ENCODE measurements around the gene CAV3. TPM values are rescaled to one million over a fixed set of nuclear protein-coding genes. Genes with fewer than 3 reads are reported as not detected.

Gene CAV3
- total and polyA plus RNA-seq, 10 donors: 0.11 TPM; not detected in 9

DNA sequence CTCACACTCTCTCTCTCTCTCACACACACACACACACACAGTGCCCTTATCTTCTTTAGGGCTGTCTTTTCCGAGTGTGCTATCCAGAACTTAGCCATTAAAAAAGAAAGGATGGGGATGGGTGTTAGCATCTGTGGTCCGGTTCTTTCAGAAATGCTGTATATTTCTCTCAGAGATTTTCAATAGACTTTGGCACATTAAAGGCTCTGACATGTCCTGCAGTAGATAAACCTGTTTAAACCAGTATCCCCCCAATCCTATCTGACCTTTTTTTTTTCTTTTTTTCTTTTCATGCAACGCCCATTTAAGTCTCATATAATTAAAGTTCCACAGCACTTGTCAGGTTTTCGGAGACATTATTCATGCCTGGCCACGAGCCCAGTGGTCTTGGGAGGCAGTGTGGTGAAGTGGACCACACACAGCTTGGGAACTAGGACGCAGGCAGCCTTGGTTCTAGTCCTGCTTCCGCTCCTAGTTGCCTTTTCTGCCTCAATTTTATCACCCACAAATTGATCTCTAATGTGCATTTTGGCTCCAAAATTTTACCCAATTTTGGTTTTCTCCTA lies 13.3 kb downstream of the CAV3 start:
- no peak for TF ChIP-seq POLR2AphosphoS5 (IDR thresholded peaks at IDR 0.05)
- no peak for TF ChIP-seq POLR2A (IDR thresholded peaks at IDR 0.05)
- TF ChIP-seq, protein P1, sequence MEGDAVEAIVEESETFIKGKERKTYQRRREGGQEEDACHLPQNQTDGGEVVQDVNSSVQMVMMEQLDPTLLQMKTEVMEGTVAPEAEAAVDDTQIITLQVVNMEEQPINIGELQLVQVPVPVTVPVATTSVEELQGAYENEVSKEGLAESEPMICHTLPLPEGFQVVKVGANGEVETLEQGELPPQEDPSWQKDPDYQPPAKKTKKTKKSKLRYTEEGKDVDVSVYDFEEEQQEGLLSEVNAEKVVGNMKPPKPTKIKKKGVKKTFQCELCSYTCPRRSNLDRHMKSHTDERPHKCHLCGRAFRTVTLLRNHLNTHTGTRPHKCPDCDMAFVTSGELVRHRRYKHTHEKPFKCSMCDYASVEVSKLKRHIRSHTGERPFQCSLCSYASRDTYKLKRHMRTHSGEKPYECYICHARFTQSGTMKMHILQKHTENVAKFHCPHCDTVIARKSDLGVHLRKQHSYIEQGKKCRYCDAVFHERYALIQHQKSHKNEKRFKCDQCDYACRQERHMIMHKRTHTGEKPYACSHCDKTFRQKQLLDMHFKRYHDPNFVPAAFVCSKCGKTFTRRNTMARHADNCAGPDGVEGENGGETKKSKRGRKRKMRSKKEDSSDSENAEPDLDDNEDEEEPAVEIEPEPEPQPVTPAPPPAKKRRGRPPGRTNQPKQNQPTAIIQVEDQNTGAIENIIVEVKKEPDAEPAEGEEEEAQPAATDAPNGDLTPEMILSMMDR (IDR thresholded peaks at IDR 0.05 in 8 of 11, conservative IDR thresholded peaks at IDR 0.05 in 3 of 11): no peak
- DNase-seq: no peak
- intact Hi-C loops (cut with DNase I; ENCODE audit: low total_unique reads): no loop called here
- Histone ChIP-seq H3K36me3 (no peaks in the 10 kb centered on the region), H3K4me3 (no peak overlapping the region), H3K4me1 (peaks cover 0 to under 1% (median 0%) of the 10 kb centered on the region in 6 donors), H3K27me3 (replicated peaks in 1 of 7) (peaks cover 0 to 3% (median 0%) of the 10 kb centered on the region in 7 donors), H3K27ac (no peak overlapping the region), H3K9me3 (no peaks in the 10 kb centered on the region)
- 71 to 79% (median 78%) methylated on average over 7 of the region's 7 CpGs for WGBS, 5 donors

DNA sequence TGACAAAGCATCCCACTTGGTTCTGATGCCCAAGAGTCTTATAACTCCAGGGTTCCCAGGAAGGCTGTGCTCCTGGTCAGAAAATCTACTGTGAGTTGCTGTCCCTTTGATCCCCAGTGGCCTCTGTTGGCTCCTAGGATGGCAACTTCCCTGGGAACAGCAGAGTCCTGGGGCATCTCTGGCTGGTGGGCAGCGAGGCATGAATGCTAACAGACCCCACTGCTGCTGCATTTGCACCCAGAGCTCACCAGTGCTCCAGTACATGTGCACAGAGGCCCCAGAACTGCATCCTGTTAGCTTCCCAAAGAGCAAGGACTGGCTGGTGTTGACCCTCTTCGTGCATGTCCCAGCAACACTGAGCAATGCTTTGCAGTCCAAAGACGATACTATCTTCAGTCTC lies 15.7 kb downstream of the CAV3 start:
- no peak for TF ChIP-seq POLR2A (IDR thresholded peaks at IDR 0.05)
- DNase-seq: no peak
- Histone ChIP-seq H3K9me3 (no peaks in the 10 kb centered on the region), H3K4me3 (no peak overlapping the region), H3K27ac (no peak overlapping the region), H3K36me3 (no peaks in the 10 kb centered on the region), H3K4me1 (no peaks in the 10 kb centered on the region), H3K27me3 (replicated peaks in 1 of 7) (no peaks in the 10 kb centered on the region)
- intact Hi-C loops (cut with DNase I; ENCODE audit: low total_unique reads): no loop called here
- WGBS, 5 donors: 56 to 100% (median 89%) methylated on average over 3 of the region's 3 CpGs

DNA sequence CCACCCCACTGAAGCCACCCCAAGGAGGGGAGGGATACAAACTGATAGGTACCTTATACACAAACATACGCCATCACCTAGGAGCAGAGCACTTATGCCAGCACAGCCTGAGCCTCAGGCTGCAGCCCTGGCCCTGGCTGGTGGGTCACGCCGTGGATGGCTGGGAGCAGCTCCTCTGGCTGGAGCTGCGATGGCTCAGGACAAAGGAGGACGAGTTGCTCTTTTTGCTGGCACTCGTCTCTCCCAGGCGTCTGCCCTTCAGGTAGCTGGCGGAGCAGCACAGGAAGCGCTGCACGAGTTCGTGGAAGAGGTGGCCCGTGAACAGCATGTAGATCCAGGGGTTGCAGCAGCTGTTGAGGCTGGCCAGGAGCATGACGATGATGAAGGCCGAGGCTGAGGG lies 19.2 kb downstream of the CAV3 start:
- Histone ChIP-seq H3K27ac (no peak overlapping the region), H3K4me1 (no peaks in the 10 kb centered on the region), H3K36me3 (no peaks in the 10 kb centered on the region), H3K4me3 (no peak overlapping the region), H3K27me3 (replicated peaks in 1 of 7) (no peaks in the 10 kb centered on the region), H3K9me3 (no peaks in the 10 kb centered on the region)
- WGBS, 5 donors: 57 to 76% (median 69%) methylated on average over 9 to 14 of the region's 14 CpGs
- intact Hi-C loops (cut with DNase I; ENCODE audit: low total_unique reads): no loop called here
- no peak for TF ChIP-seq POLR2AphosphoS5 (IDR thresholded peaks at IDR 0.05)
- no peak for TF ChIP-seq POLR2A (IDR thresholded peaks at IDR 0.05)
- TF ChIP-seq, protein P1 (IDR thresholded peaks at IDR 0.05 in 8 of 11, conservative IDR thresholded peaks at IDR 0.05 in 3 of 11): no peak
- no peak for DNase-seq

DNA sequence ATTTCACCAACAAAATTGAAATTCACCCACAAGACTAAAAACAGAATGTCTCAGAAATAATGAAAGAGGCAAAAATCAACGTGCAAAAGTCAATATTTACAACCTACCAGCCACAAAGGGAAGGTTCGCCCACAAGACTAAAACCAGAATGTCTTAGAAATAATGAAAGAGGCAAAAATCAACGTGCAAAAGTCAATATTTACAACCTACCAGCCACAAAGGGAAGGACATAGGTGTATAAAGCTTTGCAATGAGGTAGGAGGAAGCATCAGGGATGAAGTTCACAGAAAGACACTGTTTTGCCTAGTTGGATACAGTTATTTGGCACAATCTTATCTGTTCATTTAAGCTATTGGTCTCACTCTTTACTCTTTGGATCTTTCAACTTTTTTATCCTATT lies 21.5 kb downstream of the CAV3 start:
- intact Hi-C loops (cut with DNase I; ENCODE audit: low total_unique reads): no loop called here
- Histone ChIP-seq H3K36me3 (no peaks in the 10 kb centered on the region), H3K4me3 (no peak overlapping the region), H3K27ac (no peak overlapping the region), H3K9me3 (no peaks in the 10 kb centered on the region), H3K4me1 (no peaks in the 10 kb centered on the region), H3K27me3 (replicated peaks in 1 of 7) (no peaks in the 10 kb centered on the region)
- TF ChIP-seq POLR2A (IDR thresholded peaks at IDR 0.05) (no peak), POLR2AphosphoS5 (IDR thresholded peaks at IDR 0.05) (no peak)
- TF ChIP-seq, protein P1 (IDR thresholded peaks at IDR 0.05 in 8 of 11, conservative IDR thresholded peaks at IDR 0.05 in 3 of 11): no peak
- 48 to 69% (median 55%) methylated on average over 3 of the region's 3 CpGs for whole genome bisulfite sequencing, 5 donors
- DNase-seq: no peak

All from spleen (tissue), 11 donors.